SHP77 (cell line): ENCODE data around the gene THG1L.
"Not testable (repeated sequence)": the region's sequence is repeated elsewhere in the genome, so short reads cannot be mapped to it uniquely, and the experiment has no call there.

Experiments
- DNase-seq, 2 experiments: peaks; one replicate each; lab custom pipeline; 2025; lab: John Stamatoyannopoulos, UW

Gene THG1L

GRCh38 chr5:157727858-157728257 lies 3.4 kb upstream of the THG1L start:
- not testable (repeated sequence) for DNase-seq

GRCh38 chr5:157729858-157730257 lies 1.4 kb upstream of the THG1L start:
- DNase-seq = no peak

DNA sequence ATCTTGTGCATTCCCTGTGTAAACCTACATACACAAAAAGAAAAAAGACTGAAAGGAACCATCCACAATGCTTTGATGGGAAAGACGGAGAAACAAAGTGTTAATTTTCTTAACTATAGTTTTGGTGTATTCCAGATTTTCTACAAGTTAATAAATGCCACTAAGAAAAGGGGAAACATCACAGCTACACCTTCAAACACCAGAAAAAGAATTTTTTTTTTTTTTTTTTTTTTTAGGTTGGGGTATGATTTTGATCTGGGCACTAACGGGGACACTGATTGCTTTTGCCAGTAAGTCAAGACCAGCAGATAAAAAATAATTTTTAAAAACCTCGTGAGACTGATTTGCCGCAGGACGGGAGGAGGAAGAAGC lies 334 bp upstream of the THG1L start:
- no peak for DNase-seq

DNA sequence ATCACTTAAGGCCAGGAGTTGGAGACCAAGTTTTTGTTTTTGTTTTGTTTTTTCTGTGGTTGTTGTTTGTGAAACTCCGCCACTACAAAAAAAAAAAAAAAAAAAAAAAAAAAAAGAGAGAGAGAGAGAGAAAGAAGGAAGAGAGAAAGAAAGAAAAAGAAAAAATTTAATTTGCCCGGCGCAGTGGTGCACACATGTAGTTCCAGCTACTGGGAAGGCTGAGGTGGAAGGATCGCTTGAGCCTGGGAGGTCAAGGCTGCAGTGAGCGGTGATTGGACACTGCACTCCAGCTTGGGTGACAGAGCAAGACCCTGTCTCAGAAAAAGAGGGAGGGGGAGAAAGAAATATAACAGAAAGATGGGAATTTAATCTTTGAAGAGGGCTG lies 902 bp downstream of the THG1L start:
- DNase-seq = no peak

GRCh38 chr5:157732596-157733262 lies 1.5 kb downstream of the THG1L start:
- DNase-seq = no peak

DNA sequence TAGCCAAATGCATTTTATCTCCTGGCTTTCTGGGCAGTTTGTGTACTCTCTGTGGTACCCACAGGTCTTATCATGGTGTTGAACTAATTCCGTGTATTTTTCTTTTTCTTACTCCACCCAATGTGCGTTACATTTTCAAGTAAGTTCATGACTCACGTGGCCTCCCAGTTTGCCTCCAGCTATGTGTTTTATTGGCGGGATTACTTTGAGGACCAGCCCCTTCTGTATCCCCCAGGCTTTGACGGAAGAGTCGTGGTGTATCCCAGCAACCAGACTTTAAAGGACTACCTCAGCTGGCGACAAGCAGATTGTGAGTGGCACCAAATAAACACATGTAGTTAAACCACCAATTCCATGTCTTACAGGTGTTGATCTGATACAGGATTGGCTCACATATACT lies 3.2 kb downstream of the THG1L start:
- DNase-seq = no peak

DNA sequence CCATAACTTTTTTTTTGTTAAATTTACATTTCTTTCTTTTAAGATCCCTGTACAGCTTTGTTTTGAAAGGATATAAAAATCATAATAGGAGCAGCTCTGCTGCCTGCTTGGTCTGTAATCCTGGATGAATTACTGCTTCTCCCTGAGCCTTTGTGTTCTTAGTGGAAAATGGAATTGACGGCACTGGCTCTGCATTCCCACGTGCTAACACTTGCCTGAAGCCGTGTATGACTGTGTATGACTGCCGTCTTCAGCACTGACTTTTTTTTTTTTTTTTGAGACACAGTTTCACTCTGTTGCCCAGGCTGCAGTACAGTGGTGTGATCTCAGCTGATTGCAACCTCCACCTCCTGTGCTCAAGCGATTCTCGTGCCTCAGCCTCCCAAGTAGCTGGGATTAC lies 4.8 kb downstream of the THG1L start:
- DNase-seq = no peak

- DNase-seq = no peak
These were observed 8.4 kb downstream of the THG1L start for GRCh38 chr5:157739388-157740228.

DNA sequence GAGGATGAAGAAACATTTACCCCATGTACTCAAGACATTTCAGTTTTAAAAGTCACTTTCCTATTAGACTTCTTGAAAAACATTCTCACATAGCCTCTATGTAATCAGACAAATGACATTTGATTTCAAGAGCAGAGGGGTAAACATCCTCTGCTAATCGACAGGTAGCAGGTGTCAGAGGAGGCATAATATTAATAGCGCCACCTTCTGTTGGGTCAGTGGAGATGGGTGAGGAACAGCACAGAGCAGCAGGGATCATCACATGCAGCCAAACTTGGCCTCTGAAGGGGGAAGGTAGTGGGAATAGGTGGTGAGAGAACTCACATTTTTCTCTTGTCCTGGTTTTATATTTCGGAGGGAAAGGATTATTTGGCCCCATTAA lies 9.0 kb downstream of the THG1L start:
- peak; percentile 23 to 40 for DNase-seq

GRCh38 chr5:157741131-157741530 lies 9.9 kb downstream of the THG1L start:
- DNase-seq = no peak

DNA sequence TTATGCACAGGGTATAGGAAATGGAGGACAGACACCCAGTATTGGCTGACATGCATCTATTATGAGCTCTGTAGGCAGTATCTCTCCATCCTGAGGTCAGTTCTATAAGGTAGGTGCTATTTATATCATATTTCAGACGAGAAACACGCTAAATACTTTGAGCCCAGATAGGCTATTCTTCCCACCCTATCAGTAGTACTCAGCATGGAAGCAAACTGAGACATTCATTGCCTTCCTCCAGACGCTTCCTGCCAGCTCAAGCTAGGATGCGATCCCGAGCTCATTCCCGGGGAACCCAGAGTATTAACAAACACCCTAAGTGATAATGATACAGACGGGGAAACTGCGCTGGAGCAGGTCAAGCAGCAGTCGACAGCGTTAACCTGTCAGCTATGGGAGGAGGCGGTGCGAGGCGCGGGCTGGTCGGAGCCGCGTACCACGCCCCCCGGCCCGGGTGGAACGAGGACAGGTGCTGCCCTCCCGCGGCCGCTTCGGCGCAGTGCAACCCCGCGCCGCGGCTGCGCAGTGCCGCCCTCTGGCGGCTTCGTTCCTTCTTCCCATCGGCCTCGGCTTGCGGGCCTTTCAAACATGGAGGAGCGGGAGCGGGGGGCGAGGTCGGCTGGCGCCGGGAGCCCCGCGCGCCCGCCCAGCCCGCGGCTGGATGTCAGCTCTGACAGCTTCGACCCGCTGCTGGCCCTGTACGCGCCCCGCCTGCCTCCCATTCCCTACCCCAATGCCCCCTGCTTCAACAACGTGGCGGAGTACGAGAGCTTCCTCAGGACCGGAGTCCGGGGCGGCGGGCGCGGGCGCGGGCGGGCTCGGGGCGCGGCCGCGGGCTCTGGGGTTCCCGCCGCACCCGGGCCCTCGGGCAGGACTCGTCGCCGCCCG lies 12.2 kb downstream of the THG1L start, which contains the start of gene LSM11:
Gene LSM11 (plus strand): TSS at position 550 of the 888 bp plus-strand sequence. CDS start 39 bp downstream, at position 589.
- DNase-seq = peak; percentile 59 to 69

GRCh38 chr5:157744051-157745011 lies 13.1 kb downstream of the THG1L start:
- no peak for DNase-seq

DNA sequence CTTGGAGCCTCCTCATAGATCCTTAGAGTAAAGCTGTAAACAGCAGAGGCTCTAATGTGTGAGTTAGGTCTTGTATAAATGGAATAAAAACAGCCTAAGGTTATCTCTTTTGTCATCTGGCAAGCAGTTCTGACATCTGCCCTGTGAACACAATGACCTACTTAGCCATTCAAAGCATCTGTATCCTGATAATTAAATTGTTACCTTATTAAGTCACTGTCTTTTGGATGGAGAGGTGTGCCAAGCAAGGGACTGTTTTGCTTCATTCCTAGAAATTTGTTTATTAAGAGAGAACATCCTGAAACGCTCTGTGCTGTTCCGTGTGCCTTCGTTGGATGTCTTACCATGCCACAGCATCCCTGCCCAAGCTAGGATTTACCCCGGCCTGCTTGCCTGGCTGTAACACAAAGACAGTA lies 13.8 kb downstream of the THG1L start:
- no peak for DNase-seq

- DNase-seq = no peak
These were observed 16.0 kb downstream of the THG1L start for GRCh38 chr5:157747173-157747740.

DNA sequence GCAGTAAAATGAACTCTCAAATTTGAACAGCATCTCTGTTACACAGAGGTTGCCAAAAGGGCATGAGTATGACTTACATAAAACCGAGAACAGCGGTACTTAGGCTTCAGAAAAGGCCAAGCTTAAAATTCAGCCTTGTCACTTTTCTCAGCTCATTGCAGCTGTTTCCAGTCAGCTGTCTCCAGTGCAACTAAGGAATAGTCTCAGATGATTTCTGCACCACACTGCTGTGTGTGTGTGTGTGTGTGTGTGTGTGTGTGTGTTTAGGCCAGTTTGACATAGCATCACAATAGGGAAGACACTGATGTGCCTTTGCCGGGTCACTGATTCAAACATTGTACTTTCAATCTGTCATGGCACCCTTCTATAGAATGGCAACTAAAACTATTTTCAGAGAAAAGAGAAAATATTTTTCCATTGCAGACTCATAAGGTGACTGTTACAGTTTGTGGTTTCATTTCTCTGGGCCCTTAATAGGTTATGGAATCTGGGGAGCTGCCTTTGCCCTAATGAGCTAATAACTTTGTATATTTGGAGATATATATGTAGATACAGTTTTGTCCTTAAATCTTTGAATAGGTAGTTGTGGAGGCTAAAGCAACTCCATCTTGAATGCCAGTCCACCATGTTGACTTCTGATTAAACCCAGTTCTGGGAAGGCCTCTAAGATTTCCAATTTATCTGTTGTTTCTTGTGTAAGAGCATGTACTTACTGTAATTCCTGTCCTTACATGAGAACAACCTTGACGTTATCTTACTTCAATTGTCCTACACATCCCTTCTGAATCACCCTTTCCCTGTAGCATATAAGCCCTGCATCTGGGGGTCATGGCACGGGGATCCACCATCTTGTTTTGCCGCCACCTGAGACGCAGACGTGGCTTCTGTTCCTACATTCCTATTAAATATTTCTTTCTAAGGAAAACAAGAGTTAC lies 16.8 kb downstream of the THG1L start:
- DNase-seq = no peak

GRCh38 chr5:157748760-157749461 lies 17.7 kb downstream of the THG1L start:
- no peak for DNase-seq

DNA sequence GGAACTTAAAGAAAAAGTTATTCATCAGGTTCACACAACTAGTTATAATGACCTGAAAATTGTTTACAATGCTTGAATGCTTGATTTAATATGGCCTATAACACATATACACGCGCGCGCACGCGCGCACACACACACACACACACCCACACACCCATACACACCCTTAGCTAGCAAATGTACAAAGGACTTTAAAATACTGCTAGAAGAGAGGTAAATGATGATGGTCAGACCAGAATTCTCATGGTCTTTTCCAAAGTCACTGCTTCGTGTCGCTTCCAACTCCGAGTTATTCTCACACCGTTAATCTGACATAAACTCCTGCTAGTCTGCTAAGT lies 18.2 kb downstream of the THG1L start:
- DNase-seq = no peak

DNA sequence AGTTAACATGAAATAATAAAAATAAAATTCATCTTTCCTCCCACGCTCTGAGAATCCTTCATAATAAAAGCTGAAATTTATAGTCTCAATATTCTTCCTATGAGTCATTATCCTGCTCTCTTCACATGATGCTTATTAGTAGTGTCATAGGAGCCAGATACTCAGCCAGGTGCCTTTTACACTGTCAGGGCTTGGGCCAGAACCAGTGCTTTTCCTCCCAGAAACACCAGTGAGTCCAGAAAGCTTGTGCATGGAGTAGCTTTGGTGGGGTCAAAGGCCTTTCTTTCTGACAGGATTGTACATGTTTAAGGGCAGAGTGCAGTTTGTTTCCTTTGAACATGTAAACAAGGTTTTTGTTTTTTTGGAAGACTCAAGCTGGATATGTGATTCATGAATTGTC lies 19.1 kb downstream of the THG1L start:
- DNase-seq = no peak

DNA sequence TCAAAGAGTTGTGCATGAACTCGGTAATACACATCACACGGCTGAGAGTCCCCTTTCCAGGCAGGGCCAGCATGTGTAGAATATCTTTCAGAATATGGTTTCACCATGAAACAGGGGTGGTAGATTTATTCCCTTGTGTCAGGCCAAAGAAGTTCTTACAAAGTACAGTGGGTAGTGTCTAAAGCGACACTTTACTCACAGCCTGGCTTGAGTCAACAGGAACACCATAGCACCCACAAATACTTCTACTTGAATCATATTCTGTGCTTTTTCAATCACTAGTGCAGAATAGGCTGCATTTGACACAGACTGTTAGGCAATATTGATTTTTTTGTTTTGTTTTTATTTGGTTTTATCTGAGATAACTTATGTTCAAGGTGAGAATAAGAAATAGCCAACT lies 24.9 kb downstream of the THG1L start:
- no peak for DNase-seq
